Psoas muscle (tissue), 8 donors: Measurements from ENCODE around the gene PI4KA. TPM values are rescaled to one million over a fixed set of nuclear protein-coding genes. Genes with fewer than 3 reads are reported as not detected.

ENCODE experiments used
- ATAC-seq, 4 donors: fragments of 200-7000 bp; cut with Tn5 transposase; one replicate each; pipeline ENCODE4 v1.9.1; 2020; ENCODE audit warnings: moderate library complexity in 3 of 4, mild to moderate bottlenecking in 2 of 4
- DNase-seq, 2 donors: peaks; one replicate each; pipeline ENCODE4 v3.0.0-alpha.2; 2020
- H3K27ac ChIP-seq: fragments of 200-600 bp; one replicate; pipeline ENCODE4 v1.8.0; 2022
- H3K27me3 ChIP-seq, 3 donors: fragments of 200-600 bp in 1 of 3; one replicate each; pipeline versions ENCODE4 v1.6.1 to v1.8.0; 2013 to 2022; ENCODE audit warnings: low read length in 2 of 3, mild to moderate bottlenecking in 2 of 3, moderate library complexity in 1 of 3; ENCODE audit not compliant: insufficient read depth in 3 of 3
- H3K36me3 ChIP-seq, 2 donors: fragments of 200-600 bp in 1 of 2; one replicate each; pipeline versions ENCODE4 v1.6.1 to v1.8.0; 2013 to 2022; ENCODE audit warnings: low read depth in 1 of 2, mild to moderate bottlenecking in 1 of 2, moderate library complexity in 1 of 2; ENCODE audit not compliant: insufficient read depth in 1 of 2
- H3K4me1 ChIP-seq: fragments of 200-600 bp; one replicate; pipeline ENCODE4 v1.8.0; 2022
- H3K4me3 ChIP-seq: fragments of 200-600 bp; one replicate; pipeline ENCODE4 v1.8.0; 2022; ENCODE audit warnings: mild to moderate bottlenecking
- H3K9me3 ChIP-seq: fragments of 200-600 bp; one replicate; pipeline ENCODE4 v1.8.0; 2022
- CTCF ChIP-seq: fragments of 200-600 bp; IDR thresholded peaks from one replicate; pipeline ENCODE4 v1.8.0; 2022; ENCODE audit warnings: antibody characterized with exemption
- WGBS, 3 donors: extraction: QIAGEN DNeasy Blood & Tissue Kit; methylation state at CpG; one replicate each; pipeline versions ENCODE4 v1.1.6 to v1.1.7; 2013; 5-methylcytosine and 5-hydroxymethylcytosine counted together
- intact Hi-C, 2 donors: fragments of 100-400 bp; cut with DNase I; formaldehyde crosslinking; loops; one replicate each; pipeline versions ENCODE4 v1.11.0 to v1.14.2; 2022
- polyA plus RNA-seq, 3 donors: library from polyadenylated mRNA; stranded (reverse); fragments of 200-250 nt; gene quantifications; one replicate each; pipeline ENCODE4 v1.2.3, GENCODE V29; 2013
- total RNA-seq, 4 donors: library from RNA; stranded (reverse); fragmentation: NEBNext Ultra II Directional in 2 of 4; extraction: Animal tissue kit (Norgen Biotek cat#: 25700) in 2 of 4; gene quantifications; one replicate each; pipeline versions ENCODE4 v1.2.1 to v1.2.4, GENCODE V29; 2021 to 2023
- donor health status: healthy with polysubstance abuse.
- donor health status: DM: no; HTN: no; CAD: no; lungs with moderate emphysema.
- donor health status: Bipolar disorder and iron deficiency.
- donor health status: healthy.
- donor health status: DM: yes; HTN: yes; CAD: no.
- donor health status: DM: no; HTN: no; CAD: no.
- donor health status: DM: no; HTN: no; CAD: no.
- donor health status: DM: yes; HTN: yes; CAD: no.

Gene PI4KA
- total and polyA plus RNA-seq, 7 donors: 22.7 to 52.6 (median 41.0) TPM

- intact Hi-C loops: no loop called here
- Histone ChIP-seq H3K9me3 (no peaks in the 10 kb centered on the region), H3K36me3 (no peaks in the 10 kb centered on the region), H3K4me3 (no peak overlapping the region), H3K27me3 (peaks cover 0 to 5% (median 3%) of the 10 kb centered on the region in 3 donors), H3K27ac (no peak overlapping the region), H3K4me1 (no peaks in the 10 kb centered on the region)
- WGBS, 3 donors: 93 to 98% (median 94%) methylated on average over 1 of the region's 1 CpG
- TF ChIP-seq CTCF: no peak
- no peak for DNase-seq
- ATAC-seq: no peak
These were observed 197.1 kb downstream of the PI4KA start for GRCh38 chr22:20661473-20661872.

- intact Hi-C loops: no loop called here
- no peak for TF ChIP-seq CTCF
- DNase-seq (no peak), ATAC-seq (no peak)
- 89 to 91% (median 91%) methylated on average over 6 of the region's 6 CpGs for WGBS, 3 donors
- H3K9me3 ChIP-seq: no peaks in the 10 kb centered on the region
- no peaks in the 10 kb centered on the region for H3K4me1 ChIP-seq
- H3K4me3 ChIP-seq: no peak overlapping the region
- peaks cover 0 to 5% (median 3%) of the 10 kb centered on the region in 3 donors for H3K27me3 ChIP-seq
- no peaks in the 10 kb centered on the region for H3K36me3 ChIP-seq
- no peak overlapping the region for H3K27ac ChIP-seq
These were observed 198.1 kb downstream of the PI4KA start for GRCh38 chr22:20660441-20661054.

- Histone ChIP-seq H3K4me3 (no peak overlapping the region), H3K27me3 (peaks cover 0 to 5% (median 3%) of the 10 kb centered on the region in 3 donors), H3K36me3 (no peaks in the 10 kb centered on the region), H3K9me3 (no peaks in the 10 kb centered on the region), H3K27ac (no peak overlapping the region), H3K4me1 (peaks cover 3% of the 10 kb centered on the region)
- no peak for TF ChIP-seq CTCF
- intact Hi-C loops: no loop called here
- 78 to 86% (median 79%) methylated on average over 2 of the region's 2 CpGs for WGBS, 3 donors
- DNase-seq (no peak), ATAC-seq (no peak)
These were observed 198.7 kb downstream of the PI4KA start for GRCh38 chr22:20659920-20660319.

- intact Hi-C loops: no loop called here
These were observed 199.4 kb downstream of the PI4KA start for GRCh38 chr22:20659258-20659657.

More at GRCh38 chr22:20659258-20659657, 199.4 kb downstream of the PI4KA start:
- ATAC-seq: no peak
- Histone ChIP-seq H3K4me1 (peaks cover 9% of the 10 kb centered on the region), H3K27me3 (peaks cover 0 to 3% (median 1%) of the 10 kb centered on the region in 3 donors), H3K9me3 (no peaks in the 10 kb centered on the region), H3K36me3 (no peaks in the 10 kb centered on the region), H3K27ac (no peak overlapping the region), H3K4me3 (no peak overlapping the region)
- 53 to 68% (median 67%) methylated on average over 1 of the region's 1 CpG for WGBS, 3 donors
- no peak for TF ChIP-seq CTCF
- DNase-seq: no peak
